CD1c-positive myeloid dendritic cell (primary cell): ENCODE measurements around the gene SOX12.

Experiments
- DNase-seq: peaks from one replicate; pipeline ENCODE4 v3.0.0-alpha.2; 2016; ENCODE audit errors: extremely low spot score

Gene SOX12

GRCh38 chr20:301886-302848 lies 23.2 kb upstream of the SOX12 start:
- no peak for DNase-seq

DNA sequence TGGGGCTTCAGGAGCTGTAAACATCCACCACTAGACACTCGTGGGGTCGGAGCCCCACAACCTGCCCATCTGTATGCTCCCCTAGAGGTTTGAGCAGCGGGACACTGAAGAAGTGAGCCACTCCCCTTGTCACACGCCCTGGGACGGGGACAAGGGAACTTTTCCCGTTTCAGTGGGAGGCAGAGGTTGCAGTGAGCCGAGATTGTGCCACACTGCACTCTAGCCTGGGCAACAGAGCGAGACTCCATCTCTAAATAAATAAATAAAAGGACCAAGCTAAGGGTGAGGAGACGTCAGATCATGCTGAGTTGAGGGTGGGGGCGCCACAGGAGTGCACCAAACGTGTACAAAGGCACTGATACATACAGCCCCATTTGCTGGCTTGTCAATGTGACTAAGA lies 19.6 kb upstream of the SOX12 start:
- no peak for DNase-seq

- no peak for DNase-seq
Observed at GRCh38 chr20:308427-309038, 16.8 kb upstream of the SOX12 start.

DNA sequence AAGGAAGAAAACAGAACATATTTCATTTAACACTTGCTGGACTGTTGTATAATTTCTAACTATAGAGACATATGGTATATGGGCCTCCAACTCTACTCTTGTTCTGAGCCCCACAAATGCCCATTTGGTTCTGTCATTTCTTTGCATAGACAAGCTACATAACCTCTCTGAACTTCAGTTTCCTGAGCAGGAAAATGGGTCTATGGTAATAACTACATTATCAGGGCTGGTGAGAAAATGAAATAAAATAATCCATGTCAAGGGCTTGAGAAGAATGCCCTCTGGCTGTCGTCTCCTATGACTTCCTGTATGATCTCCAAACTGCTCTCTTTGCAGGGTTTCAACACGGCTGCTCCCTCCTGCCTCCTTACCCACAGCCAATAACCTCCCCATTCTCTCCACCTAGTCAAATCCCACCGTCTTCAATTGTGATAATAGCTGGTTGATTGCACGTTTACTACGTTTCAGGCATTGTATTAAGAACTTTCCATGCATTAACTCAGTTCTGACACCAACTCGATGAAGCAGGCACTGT lies 16.0 kb upstream of the SOX12 start:
- no peak for DNase-seq

- DNase-seq: peak; percentile 86
Observed at GRCh38 chr20:309841-310644, 15.3 kb upstream of the SOX12 start.

- DNase-seq: no peak
Observed at GRCh38 chr20:310645-311044, 14.7 kb upstream of the SOX12 start.

- DNase-seq: no peak
Observed at GRCh38 chr20:311609-312008, 13.7 kb upstream of the SOX12 start.

DNA sequence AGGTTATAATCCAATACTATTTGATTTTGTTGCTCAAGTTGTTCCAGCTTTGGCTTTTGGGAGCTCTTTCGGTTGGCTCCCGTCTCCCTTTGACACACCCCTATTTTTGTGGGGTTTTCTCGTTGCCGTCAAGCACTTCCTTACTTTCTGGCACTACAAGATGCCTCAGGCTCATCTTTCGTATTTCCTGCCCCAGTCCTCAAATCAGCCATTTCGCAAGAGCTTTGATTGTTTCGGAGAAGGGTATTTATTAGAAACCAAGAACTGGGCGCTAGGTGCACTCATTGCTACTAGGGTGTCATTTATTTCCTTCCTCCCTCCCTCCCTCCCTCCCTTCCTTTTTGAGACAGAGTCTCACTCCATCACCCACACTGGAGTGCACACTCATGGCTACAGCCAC lies 13.3 kb upstream of the SOX12 start:
- DNase-seq: no peak

- DNase-seq: no peak
Observed at GRCh38 chr20:312866-313265, 12.5 kb upstream of the SOX12 start.

DNA sequence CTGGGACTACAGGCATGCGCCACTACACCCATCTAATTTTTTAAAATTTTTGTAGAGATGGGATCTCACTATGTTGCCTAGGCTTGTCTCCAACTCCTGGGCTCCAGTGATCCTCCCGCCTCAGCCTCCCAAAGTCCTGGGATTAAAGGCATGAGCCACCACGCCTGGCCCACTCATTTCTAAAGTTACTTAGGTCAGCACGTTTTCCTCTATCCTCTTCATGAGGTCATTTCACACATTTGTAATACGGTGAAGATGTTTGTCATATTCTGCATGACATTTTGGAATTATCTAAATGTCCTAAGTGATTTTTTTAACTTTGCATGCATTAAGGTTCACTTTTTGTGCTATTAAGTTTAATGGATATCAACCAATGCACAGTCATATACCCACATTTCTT lies 11.9 kb upstream of the SOX12 start:
- DNase-seq: no peak

- no peak for DNase-seq
Observed at GRCh38 chr20:313948-314347, 11.4 kb upstream of the SOX12 start.

- no peak for DNase-seq
Observed at GRCh38 chr20:316316-317068, 8.9 kb upstream of the SOX12 start.

GRCh38 chr20:324177-325044 lies 941 bp upstream of the SOX12 start:
- DNase-seq: peak; percentile 97

- peak; percentile 51 for DNase-seq
Observed at GRCh38 chr20:325889-326644, 715 bp downstream of the SOX12 start.

- no peak for DNase-seq
Observed at GRCh38 chr20:326645-327185, 1.4 kb downstream of the SOX12 start.

GRCh38 chr20:327186-328026 lies 2.1 kb downstream of the SOX12 start:
- DNase-seq: peak; percentile 52

DNA sequence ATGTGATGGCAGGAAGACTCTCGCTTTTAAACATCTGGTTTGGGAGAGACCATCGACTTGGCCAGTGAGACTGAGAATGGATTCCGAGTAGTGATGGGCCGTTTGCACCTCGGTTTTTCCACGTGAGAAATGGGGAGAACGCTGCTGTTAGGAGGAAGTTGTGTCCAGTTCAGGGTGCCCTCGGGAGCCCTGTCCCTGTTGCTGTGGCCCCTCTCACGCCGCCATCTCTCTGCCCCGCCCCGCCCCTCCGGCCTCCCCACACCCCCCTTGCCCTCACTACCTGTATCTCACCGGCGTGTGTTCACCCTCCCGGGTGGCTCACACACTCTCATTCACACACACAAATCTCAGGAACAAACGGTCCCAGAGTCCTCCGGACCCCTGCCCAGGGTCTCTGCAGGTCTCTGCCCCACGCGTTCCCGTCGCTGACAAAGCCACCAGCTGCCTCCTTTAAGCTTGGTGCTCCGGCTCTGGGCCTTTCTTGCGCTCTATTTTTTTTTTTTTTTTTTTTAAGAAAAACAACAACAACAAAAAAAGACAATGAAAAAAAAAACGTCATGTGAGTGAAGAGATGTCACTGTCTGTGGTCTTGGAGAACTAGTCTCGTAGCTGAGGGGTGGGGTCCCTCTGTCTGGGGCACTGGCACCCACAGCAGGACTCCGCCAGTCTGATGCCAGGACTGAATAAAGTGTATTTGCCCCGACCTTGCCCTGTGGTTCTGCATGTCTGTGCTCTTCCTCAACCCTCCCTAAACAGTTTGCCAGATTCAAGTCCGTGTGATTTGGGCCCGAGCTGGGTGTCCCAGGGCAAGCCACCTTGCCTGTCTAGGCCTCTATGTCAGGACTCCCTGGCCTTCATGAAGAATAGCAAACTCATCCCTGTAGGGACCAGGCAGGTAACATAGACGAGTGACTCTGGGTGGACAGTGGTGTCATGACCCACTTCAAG lies 2.9 kb downstream of the SOX12 start:
- no peak for DNase-seq
